ENCODE results near the gene PLA2G2C.

GRCh38 chr1:20120796-20121195, 65.5 kb downstream of the PLA2G2C start:
- TF ChIP-seq EP300 (IDR thresholded peaks at IDR 0.05) (no peak), CTCF (IDR thresholded peaks at IDR 0.05) (no peak), POLR2AphosphoS5 (IDR thresholded peaks at IDR 0.05) (no peak), POLR2A (IDR thresholded peaks at IDR 0.05) (no peak)
